Fibroblast of skin of abdomen (primary cell): ENCODE measurements around the gene SLC51B.

ENCODE experiments used
- DNase-seq: peaks from one replicate; pipeline ENCODE4 v3.0.0-alpha.2; 2013

The SLC51B gene

GRCh38 chr15:65101891-65102708 lies 56.9 kb downstream of the SLC51B start:
- no peak for DNase-seq

DNA sequence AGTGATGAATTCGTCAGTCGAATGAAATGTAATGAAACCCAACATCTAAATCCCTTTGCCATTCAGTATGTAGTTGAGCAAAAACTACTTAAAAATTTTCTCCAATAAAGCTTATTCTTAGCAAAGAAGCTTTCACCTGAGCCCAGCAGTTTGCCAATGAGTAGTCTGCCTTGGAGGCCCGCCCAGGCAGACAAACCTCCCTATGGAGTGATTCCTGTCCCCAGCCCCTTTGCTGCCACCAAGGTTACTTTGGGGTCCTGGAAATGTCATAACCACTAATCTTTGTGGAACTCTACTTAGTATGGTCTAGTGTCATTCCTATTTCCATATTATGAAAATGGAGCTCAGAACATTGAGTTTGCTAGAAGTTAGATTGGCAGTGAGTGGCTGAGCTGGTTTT lies 57.7 kb downstream of the SLC51B start:
- no peak for DNase-seq
